ENCODE data around the gene NGB. TPM values are rescaled to one million over a fixed set of nuclear protein-coding genes. Genes with fewer than 3 reads are reported as not detected.

Gene NGB
- total and polyA plus RNA-seq, 2 experiments from 2014 or later: not detected

DNA sequence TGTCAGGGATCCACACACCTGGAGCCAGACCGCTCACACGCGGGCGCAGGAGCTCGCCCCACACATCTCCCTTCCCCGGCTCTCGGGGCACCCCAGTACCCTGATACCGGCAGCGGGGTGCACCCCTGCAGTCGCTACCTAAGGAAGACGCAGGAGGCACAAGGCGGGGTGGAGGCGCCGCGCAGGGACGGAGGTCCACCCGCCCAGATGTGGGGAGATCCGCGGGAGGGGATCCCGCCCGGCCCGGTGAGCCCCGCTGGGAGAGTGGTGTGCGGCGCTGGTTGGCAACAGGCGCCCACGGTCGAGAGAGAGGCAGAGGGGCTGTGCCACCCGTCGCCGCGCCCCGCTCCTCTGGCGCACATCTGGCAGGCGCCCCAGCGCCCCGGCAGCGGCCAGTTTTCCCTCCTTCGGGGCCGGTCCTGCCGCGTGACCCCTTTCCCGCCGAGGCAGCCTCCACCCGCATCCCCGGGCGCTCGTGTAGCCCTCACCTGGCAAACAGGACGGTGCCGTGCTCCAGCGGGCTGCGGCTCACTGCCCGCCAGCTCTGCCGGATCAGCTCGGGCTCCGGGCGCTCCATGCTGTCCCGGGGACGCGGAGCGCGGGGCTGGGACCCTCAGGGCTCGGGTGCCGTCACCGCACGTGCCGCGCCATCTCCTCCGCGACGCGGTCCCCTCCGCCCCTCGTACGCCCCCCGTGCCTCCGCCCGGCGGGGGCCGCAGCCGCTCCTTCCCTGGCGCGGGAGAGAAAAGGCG is 469 bp downstream of the NGB start:
- Histone ChIP-seq H4K20me1 (ENCODE audit: insufficient read depth, poor library complexity, severe bottlenecking) (no peaks in the 10 kb centered on the region), H3K27ac (no peak overlapping the region), H3K9me3 (ENCODE audit: low read depth) (no peaks in the 10 kb centered on the region), H3K4me2 (peak overlapping the region; percentile 80), H2AFZ (no peak overlapping the region), H3K9me2 (replicated peaks; ENCODE audit: insufficient read depth) (no peaks in the 10 kb centered on the region), H3K4me3 (no peak overlapping the region), H3K79me2 (no peaks in the 10 kb centered on the region), H3K36me3 (replicated peaks; ENCODE audit: insufficient read depth, low read depth) (no peaks in the 10 kb centered on the region), H3K4me1 (ENCODE audit: insufficient read depth) (peaks cover 4% of the 10 kb centered on the region), H3K27me3 (peaks cover 52% of the 10 kb centered on the region)
- no peak for DNase-seq (ENCODE audit: low spot score)
- WGBS (ENCODE audit: low lambda C conversion rate, missing lambda C conversion rate): 7% methylated on average over 55 of the region's 84 CpGs
- TF ChIP-seq, protein P1, sequence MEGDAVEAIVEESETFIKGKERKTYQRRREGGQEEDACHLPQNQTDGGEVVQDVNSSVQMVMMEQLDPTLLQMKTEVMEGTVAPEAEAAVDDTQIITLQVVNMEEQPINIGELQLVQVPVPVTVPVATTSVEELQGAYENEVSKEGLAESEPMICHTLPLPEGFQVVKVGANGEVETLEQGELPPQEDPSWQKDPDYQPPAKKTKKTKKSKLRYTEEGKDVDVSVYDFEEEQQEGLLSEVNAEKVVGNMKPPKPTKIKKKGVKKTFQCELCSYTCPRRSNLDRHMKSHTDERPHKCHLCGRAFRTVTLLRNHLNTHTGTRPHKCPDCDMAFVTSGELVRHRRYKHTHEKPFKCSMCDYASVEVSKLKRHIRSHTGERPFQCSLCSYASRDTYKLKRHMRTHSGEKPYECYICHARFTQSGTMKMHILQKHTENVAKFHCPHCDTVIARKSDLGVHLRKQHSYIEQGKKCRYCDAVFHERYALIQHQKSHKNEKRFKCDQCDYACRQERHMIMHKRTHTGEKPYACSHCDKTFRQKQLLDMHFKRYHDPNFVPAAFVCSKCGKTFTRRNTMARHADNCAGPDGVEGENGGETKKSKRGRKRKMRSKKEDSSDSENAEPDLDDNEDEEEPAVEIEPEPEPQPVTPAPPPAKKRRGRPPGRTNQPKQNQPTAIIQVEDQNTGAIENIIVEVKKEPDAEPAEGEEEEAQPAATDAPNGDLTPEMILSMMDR (IDR thresholded peaks at IDR 0.05; ENCODE audit: poor library complexity): no peak
- TF ChIP-seq EZH2phosphoT487 (IDR thresholded peaks at IDR 0.05; ENCODE audit: low read depth, severe bottlenecking, unreplicated experiment) (no peak), EZH2 (IDR thresholded peaks at IDR 0.05; ENCODE audit: borderline replicate concordance) (peak; percentile 75)

DNA sequence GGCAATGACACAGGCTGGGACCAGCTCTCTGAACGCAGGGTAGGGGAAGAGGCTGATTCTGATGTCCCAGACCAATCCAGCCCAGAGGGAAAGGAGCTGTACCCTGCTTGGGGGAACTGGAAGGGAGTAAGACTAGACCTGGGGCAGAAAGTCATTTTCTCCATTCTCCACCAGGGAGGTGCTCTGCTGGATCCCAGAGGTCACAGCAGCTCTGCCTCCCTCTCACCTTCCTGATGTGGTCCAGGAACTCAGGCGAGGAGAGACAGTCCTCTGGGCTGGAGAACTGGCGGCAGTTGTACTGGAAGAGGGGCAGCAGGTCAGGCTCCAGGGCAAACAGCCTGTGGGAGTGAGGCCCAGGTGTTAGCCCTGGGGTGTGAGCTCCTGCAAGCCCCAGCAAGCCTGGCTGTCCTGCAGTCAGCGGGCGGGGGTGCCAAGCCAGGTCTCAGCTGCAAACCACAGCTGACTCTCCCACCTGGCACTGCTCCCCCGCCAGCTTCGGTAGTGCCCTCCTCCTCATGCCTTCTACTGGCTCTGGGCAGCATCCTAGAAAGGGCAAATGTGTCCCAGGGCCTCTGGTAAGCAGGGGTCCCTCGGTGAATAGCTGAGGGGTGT is 1.9 kb downstream of the NGB start:
- Histone ChIP-seq H3K36me3 (replicated peaks; ENCODE audit: insufficient read depth, low read depth) (no peaks in the 10 kb centered on the region), H3K27me3 (peaks cover 52% of the 10 kb centered on the region), H4K20me1 (ENCODE audit: insufficient read depth, poor library complexity, severe bottlenecking) (no peaks in the 10 kb centered on the region), H3K79me2 (no peaks in the 10 kb centered on the region), H3K4me2 (no peak overlapping the region), H3K27ac (no peak overlapping the region), H3K9me2 (replicated peaks; ENCODE audit: insufficient read depth) (no peaks in the 10 kb centered on the region), H3K4me1 (ENCODE audit: insufficient read depth) (peaks cover 4% of the 10 kb centered on the region), H3K4me3 (no peak overlapping the region), H2AFZ (no peak overlapping the region), H3K9me3 (ENCODE audit: low read depth) (no peaks in the 10 kb centered on the region)
- no peak for TF ChIP-seq EZH2phosphoT487 (IDR thresholded peaks at IDR 0.05; ENCODE audit: low read depth, severe bottlenecking, unreplicated experiment)
- no peak for TF ChIP-seq EZH2 (IDR thresholded peaks at IDR 0.05; ENCODE audit: borderline replicate concordance)
- TF ChIP-seq, protein P1 (IDR thresholded peaks at IDR 0.05; ENCODE audit: poor library complexity): no peak
- WGBS (ENCODE audit: low lambda C conversion rate, missing lambda C conversion rate): 46% methylated on average over 7 of the region's 8 CpGs
- DNase-seq (ENCODE audit: low spot score): no peak

DNA sequence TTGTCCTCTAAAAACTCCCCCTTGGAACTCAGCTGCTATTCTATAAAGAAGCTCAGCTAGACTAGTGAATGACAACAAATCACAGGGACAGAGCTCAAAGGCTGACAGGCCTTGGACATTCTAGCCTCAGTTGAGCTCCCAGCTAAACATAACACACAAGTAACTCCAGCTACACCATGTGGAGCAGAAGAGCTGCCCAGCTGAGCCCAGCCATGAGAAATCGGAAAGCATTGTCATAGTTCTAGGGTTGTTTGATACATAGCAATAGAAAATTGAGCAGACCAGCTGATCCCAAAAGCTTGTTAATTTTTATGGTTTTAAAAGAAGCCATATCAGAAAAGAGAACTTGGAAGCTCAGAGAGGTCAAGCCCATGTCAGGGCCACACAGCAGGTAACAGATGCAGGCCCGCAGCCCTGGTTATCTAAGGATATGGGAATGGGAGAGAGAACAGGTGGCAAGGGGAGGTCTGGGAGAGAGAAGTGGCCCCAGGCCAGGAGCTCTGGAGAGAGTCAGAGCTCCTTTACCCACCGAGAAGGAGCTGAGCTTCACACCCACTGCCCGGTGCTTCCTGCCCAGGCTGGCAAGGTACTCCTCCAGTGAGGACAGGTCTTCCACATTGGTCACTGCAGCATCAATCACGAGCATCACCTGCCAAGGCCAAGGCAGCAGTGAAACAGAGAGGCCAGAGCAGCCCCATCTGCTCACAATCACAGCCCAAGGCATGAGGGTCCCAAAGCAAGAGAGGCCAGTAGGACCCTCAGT is 2.9 kb downstream of the NGB start:
- Histone ChIP-seq H3K4me1 (ENCODE audit: insufficient read depth) (peaks cover 4% of the 10 kb centered on the region), H3K27me3 (peaks cover 50% of the 10 kb centered on the region), H3K4me2 (no peak overlapping the region), H2AFZ (no peak overlapping the region), H4K20me1 (ENCODE audit: insufficient read depth, poor library complexity, severe bottlenecking) (no peaks in the 10 kb centered on the region), H3K4me3 (no peak overlapping the region), H3K79me2 (no peaks in the 10 kb centered on the region), H3K9me2 (replicated peaks; ENCODE audit: insufficient read depth) (no peaks in the 10 kb centered on the region), H3K27ac (no peak overlapping the region), H3K36me3 (replicated peaks; ENCODE audit: insufficient read depth, low read depth) (no peaks in the 10 kb centered on the region), H3K9me3 (ENCODE audit: low read depth) (no peaks in the 10 kb centered on the region)
- no peak for DNase-seq (ENCODE audit: low spot score)
- WGBS (ENCODE audit: low lambda C conversion rate, missing lambda C conversion rate): 95% methylated on average over 5 of the region's 5 CpGs
- TF ChIP-seq EZH2phosphoT487 (IDR thresholded peaks at IDR 0.05; ENCODE audit: low read depth, severe bottlenecking, unreplicated experiment) (no peak), EZH2 (IDR thresholded peaks at IDR 0.05; ENCODE audit: borderline replicate concordance) (no peak)
- TF ChIP-seq, protein P1 (IDR thresholded peaks at IDR 0.05; ENCODE audit: poor library complexity): no peak
